A549 (cell line): ENCODE measurements around the gene RPGR. TPM values are rescaled to one million over a fixed set of nuclear protein-coding genes. Genes with fewer than 3 reads are reported as not detected.

Experiments used
- ATAC-seq, 2 experiments: fragments of 200-7000 bp in 1 of 2; fragments of >200 bp in 1 of 2; cut with Nextera tagmentation in 1 of 2; cut with Tn5 transposase in 1 of 2; 3 replicates each; pipeline versions ENCODE4 v1.8.0 to v1.9.1; 2018 to 2020; ENCODE audit warnings: mild to moderate bottlenecking in 1 of 2, moderate library complexity in 1 of 2
- CTCF ChIA-PET: fragments of 300-600 bp; sonication (Branson Sonifier 250); formaldehyde crosslinking; extraction: SDS; loops from one replicate; lab custom pipeline; 2021; ENCODE audit warnings: antibody characterized with exemption, inconsistent platforms; lab: Yijun Ruan, JAX
- POLR2A ChIA-PET: fragments of 350-600 bp; formaldehyde crosslinking; extraction: SDS; loops from one replicate; lab custom pipeline; 2021; ENCODE audit warnings: antibody characterized with exemption, inconsistent platforms; lab: Yijun Ruan, JAX
- DNase-seq, 2 experiments: peaks; one replicate each; pipeline versions ENCODE4 v3.0.0 to v3.0.0-alpha.2; 2011 to 2016; ENCODE audit warnings: low read depth in 1 of 2, low spot score in 1 of 2
- FAIRE-seq: peaks from 2 replicates; lab custom pipeline; 2011; peaks lifted over from hg19 to GRCh38; lab: Jason Lieb, UNC
- H3K27ac ChIP-seq, 2 experiments: fragments of >200 bp; sonication (Bioruptor Twin); formaldehyde crosslinking; 3 replicates each; pipeline ENCODE4 v1.5.1; 2016 to 2017
- H3K4me1 ChIP-seq: fragments of >200 bp; sonication (Bioruptor Twin); formaldehyde crosslinking; 3 replicates; pipeline ENCODE4 v1.6.1; 2016
- H3K4me2 ChIP-seq: fragments of >200 bp; sonication (Bioruptor Twin); formaldehyde crosslinking; 3 replicates; pipeline ENCODE4 v1.6.1; 2016
- H3K4me3 ChIP-seq: fragments of >200 bp; sonication (Bioruptor Twin); formaldehyde crosslinking; 3 replicates; pipeline ENCODE4 v1.5.1; 2016
- H3K9me3 ChIP-seq: fragments of >200 bp; sonication (Bioruptor Twin); formaldehyde crosslinking; 3 replicates; pipeline ENCODE4 v1.6.1; 2016
- CBX2 ChIP-seq: fragments of 200-600 bp; sonication (generic); IDR thresholded peaks from 2 replicates; pipeline ENCODE4 v1.6.1; 2016; ENCODE audit warnings: low read depth, mild to moderate bottlenecking, borderline replicate concordance
- CBX8 ChIP-seq: fragments of 200-600 bp; sonication (generic); IDR thresholded peaks from 2 replicates; pipeline ENCODE4 v1.6.1; 2016
- CHD2 ChIP-seq: fragments of 150-350 bp; IDR thresholded peaks from 2 replicates; pipeline ENCODE4 v1.6.1; 2014; ENCODE audit warnings: low read length; ENCODE audit not compliant: partially characterized antibody
- FOXS1 ChIP-seq: fragments of 250-450 bp; sonication (Bioruptor Pico); IDR thresholded peaks from 2 replicates; pipeline ENCODE4 v1.5.0; 2020; ENCODE audit warnings: mild to moderate bottlenecking, moderate library complexity
- HOXB13 ChIP-seq: fragments of 250-450 bp; sonication (Bioruptor Pico); IDR thresholded peaks from 2 replicates; pipeline ENCODE4 v1.5.0; 2020; ENCODE audit warnings: low read depth, mild to moderate bottlenecking, moderate library complexity
- KDM1A ChIP-seq: fragments of 200-600 bp; sonication (generic); IDR thresholded peaks from 2 replicates; pipeline ENCODE4 v1.6.1; 2016; ENCODE audit warnings: low read depth, mild to moderate bottlenecking
- MAZ ChIP-seq: fragments of 150-350 bp; IDR thresholded peaks from 2 replicates; pipeline ENCODE4 v1.6.1; 2014; ENCODE audit warnings: antibody characterized with exemption, low read depth, low read length, borderline replicate concordance
- NPAS2 ChIP-seq: fragments of 250-450 bp; sonication (Bioruptor Pico); IDR thresholded peaks from 2 replicates; pipeline ENCODE4 v1.8.0; 2022; ENCODE audit warnings: mild to moderate bottlenecking, moderate library complexity, borderline replicate concordance
- NR3C1 ChIP-seq: fragments of >200 bp; sonication (Bioruptor Twin); formaldehyde crosslinking; IDR thresholded peaks from 3 replicates; pipeline ENCODE4 v1.6.1; 2017
- PHF8 ChIP-seq: fragments of 200-600 bp; sonication (generic); IDR thresholded peaks from 2 replicates; pipeline ENCODE4 v1.6.1; 2016; ENCODE audit warnings: low read depth, mild to moderate bottlenecking, antibody characterized with exemption, moderate library complexity, borderline replicate concordance
- RAD21 ChIP-seq, 2 experiments: fragments of >200 bp in 1 of 2; sonication (Bioruptor Twin) in 1 of 2; formaldehyde crosslinking in 1 of 2; IDR thresholded peaks in 1 of 2; conservative IDR thresholded peaks in 1 of 2; 2 replicates in 1 of 2; 3 replicates in 1 of 2; pipeline ENCODE4 v1.6.1; 2012 to 2018; ENCODE audit warnings: inconsistent platforms in 1 of 2
- RCOR1 ChIP-seq: fragments of 150-350 bp; IDR thresholded peaks from 2 replicates; pipeline ENCODE4 v1.6.1; 2014; ENCODE audit warnings: antibody characterized with exemption, low read length, low read depth
- SMC3 ChIP-seq: fragments of >200 bp; sonication (Bioruptor Twin); formaldehyde crosslinking; IDR thresholded peaks from 3 replicates; pipeline ENCODE4 v1.6.1; 2018; ENCODE audit warnings: inconsistent platforms
- ZSCAN20 ChIP-seq: fragments of 250-450 bp; sonication (Bioruptor Pico); IDR thresholded peaks from 2 replicates; pipeline ENCODE4 v1.8.0; 2022; ENCODE audit warnings: mild to moderate bottlenecking, moderate library complexity
- WGBS: methylation state at CpG from one replicate; pipeline ENCODE4 v1.1.6; 2017; ENCODE audit errors: missing lambda C conversion rate; 5-methylcytosine and 5-hydroxymethylcytosine counted together
- polyA plus RNA-seq, 4 experiments: library from polyadenylated mRNA; depleted of rRNA in 3 of 4; stranded (reverse); fragments of >200 nt; fragmentation: RNase III in 1 of 4; extraction: RNeasy Plus Mini Kit Qiagen cat#74134 plus additional on column Dnase treatment in 1 of 4; gene quantifications; 2 replicates in 3 of 4; 3 replicates in 1 of 4; pipeline ENCODE4 v1.2.3, GENCODE V29; 2011 to 2017
- TF ChIP-seq, protein P1 (sequence below): fragments of 200-600 bp; sonication (generic); IDR thresholded peaks from 2 replicates; pipeline ENCODE4 v1.6.1; 2016; ENCODE audit warnings: antibody characterized with exemption, mild to moderate bottlenecking, moderate library complexity
- TF ChIP-seq, protein P2 (sequence below): IDR thresholded peaks from 2 replicates; pipeline ENCODE4 v1.6.1; 2012; ENCODE audit warnings: low read depth, borderline replicate concordance
- TF ChIP-seq, protein P3 (sequence below): fragments of 250-450 bp; sonication (Bioruptor Pico); IDR thresholded peaks from 2 replicates; pipeline ENCODE4 v1.5.0; 2020; ENCODE audit warnings: low read depth, mild to moderate bottlenecking, moderate library complexity
- TF ChIP-seq, protein P4 (sequence below): fragments of 150-350 bp; IDR thresholded peaks from 2 replicates; pipeline ENCODE4 v1.6.1; 2014; ENCODE audit warnings: low read depth, mild to moderate bottlenecking, low read length
- TF ChIP-seq, protein P5 (sequence below): fragments of 250-450 bp; sonication (Bioruptor Pico); IDR thresholded peaks from 2 replicates; pipeline ENCODE4 v1.5.0; 2021; ENCODE audit warnings: mild to moderate bottlenecking, moderate library complexity, borderline replicate concordance

The RPGR gene
- polyA plus RNA-seq, 2 of the 4 experiments (the other 2 are of a cell fraction), result 8.1 to 10.5 TPM

DNA sequence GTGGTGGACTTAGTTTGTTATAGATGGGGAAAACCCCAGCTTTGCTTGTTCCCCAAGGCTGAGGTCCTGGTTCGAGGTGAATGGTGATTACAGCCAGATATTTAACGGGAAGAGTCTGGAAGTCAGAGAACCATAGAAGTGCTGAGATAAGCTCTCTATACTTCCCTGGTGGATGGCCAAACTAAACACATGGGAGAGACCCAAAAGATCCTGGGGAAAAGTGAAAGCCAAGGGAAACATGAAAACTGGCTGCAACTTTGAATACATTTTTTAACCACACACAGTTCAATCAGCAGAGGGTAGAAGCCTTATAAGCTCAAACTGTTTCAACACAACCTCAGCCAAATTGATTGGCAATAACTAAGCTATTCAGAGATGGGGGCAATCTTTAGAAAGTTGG, 77.3 kb downstream of the RPGR start:
- DNase-seq (no peak), ATAC-seq (no peak), FAIRE-seq (no peak)
- no peak overlapping the region for H3K4me2 ChIP-seq
- no peaks in the 10 kb centered on the region for H3K9me3 ChIP-seq
- no peak overlapping the region for H3K4me3 ChIP-seq
- CTCF ChIA-PET, result interaction anchor here (2.3 kb wide), 1 partner anchor 78 kb away, joined by 7 read pairs; the partner anchor contains the start of gene RPGR
- WGBS, result 16% methylated on average over 2 of the region's 2 CpGs
- TF ChIP-seq ZSCAN20 (CRISPR knock-in tag), result no peak
- POLR2A ChIA-PET, result no interaction called here
- no peaks in the 10 kb centered on the region for H3K4me1 ChIP-seq
- H3K27ac ChIP-seq, result no peak overlapping the region

DNA sequence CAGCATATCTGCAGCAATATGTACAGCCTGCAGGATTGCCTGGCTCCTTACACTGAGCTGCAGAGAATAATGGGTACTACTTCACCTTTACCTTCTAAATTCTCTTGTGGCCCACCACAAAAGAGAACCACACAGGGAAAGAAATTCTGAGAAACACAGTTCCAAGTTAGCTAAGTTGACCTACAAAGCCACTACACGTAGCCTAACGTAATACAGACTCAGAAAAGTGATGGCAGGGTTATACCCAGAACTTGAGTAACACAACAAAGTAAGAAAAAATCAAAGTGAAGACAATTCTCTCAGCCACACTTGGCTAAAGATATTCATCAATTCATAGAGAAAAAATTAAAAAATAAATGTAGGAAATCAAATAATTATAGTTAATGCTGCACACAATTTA, 80.3 kb downstream of the RPGR start:
- DNase-seq, result no peak
- ChIA-PET CTCF (interaction anchor here (0.7 kb wide), 1 partner anchor 464 kb away, joined by 3 read pairs; no protein-coding TSS in a partner anchor), POLR2A (no interaction called here)
- H3K4me1 ChIP-seq, result no peaks in the 10 kb centered on the region
- ATAC-seq, result no peak
- no peak overlapping the region for H3K4me2 ChIP-seq
- H3K27ac ChIP-seq, result no peak overlapping the region
- peak; percentile 68 for FAIRE-seq
- 78% methylated on average over 2 of the region's 2 CpGs for WGBS
- TF ChIP-seq RCOR1 (no peak), CBX2 (no peak), HOXB13 (CRISPR knock-in tag) (no peak), SMC3 (no peak), CBX8 (no peak)
- TF ChIP-seq, protein P1, sequence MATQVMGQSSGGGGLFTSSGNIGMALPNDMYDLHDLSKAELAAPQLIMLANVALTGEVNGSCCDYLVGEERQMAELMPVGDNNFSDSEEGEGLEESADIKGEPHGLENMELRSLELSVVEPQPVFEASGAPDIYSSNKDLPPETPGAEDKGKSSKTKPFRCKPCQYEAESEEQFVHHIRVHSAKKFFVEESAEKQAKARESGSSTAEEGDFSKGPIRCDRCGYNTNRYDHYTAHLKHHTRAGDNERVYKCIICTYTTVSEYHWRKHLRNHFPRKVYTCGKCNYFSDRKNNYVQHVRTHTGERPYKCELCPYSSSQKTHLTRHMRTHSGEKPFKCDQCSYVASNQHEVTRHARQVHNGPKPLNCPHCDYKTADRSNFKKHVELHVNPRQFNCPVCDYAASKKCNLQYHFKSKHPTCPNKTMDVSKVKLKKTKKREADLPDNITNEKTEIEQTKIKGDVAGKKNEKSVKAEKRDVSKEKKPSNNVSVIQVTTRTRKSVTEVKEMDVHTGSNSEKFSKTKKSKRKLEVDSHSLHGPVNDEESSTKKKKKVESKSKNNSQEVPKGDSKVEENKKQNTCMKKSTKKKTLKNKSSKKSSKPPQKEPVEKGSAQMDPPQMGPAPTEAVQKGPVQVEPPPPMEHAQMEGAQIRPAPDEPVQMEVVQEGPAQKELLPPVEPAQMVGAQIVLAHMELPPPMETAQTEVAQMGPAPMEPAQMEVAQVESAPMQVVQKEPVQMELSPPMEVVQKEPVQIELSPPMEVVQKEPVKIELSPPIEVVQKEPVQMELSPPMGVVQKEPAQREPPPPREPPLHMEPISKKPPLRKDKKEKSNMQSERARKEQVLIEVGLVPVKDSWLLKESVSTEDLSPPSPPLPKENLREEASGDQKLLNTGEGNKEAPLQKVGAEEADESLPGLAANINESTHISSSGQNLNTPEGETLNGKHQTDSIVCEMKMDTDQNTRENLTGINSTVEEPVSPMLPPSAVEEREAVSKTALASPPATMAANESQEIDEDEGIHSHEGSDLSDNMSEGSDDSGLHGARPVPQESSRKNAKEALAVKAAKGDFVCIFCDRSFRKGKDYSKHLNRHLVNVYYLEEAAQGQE, result no peak
- TF ChIP-seq, protein P2, sequence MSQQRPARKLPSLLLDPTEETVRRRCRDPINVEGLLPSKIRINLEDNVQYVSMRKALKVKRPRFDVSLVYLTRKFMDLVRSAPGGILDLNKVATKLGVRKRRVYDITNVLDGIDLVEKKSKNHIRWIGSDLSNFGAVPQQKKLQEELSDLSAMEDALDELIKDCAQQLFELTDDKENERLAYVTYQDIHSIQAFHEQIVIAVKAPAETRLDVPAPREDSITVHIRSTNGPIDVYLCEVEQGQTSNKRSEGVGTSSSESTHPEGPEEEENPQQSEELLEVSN, result no peak
- H3K4me3 ChIP-seq, result no peak overlapping the region
- no peaks in the 10 kb centered on the region for H3K9me3 ChIP-seq

DNA sequence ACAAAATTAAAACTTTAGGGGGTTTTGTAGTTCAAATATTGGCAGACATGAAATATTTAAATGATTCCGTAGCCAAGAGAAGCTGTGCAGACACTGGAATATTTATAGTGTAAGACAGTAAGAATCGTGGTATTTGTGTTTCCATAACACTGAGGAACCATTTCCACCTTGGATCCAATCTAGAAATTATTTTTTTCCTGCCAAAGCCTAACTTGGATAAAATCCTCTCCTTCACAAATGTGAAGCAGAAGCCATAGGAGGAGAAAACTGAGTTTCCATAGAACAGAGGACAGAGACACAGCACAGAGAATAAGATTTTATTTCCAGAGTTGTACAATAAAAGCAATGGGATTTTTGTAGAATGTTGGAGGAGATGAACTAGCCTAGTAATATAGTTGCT, 86.8 kb downstream of the RPGR start:
- no peak for TF ChIP-seq KDM1A
- TF ChIP-seq CHD2, result no peak
- TF ChIP-seq PHF8, result no peak
- TF ChIP-seq, protein P3, sequence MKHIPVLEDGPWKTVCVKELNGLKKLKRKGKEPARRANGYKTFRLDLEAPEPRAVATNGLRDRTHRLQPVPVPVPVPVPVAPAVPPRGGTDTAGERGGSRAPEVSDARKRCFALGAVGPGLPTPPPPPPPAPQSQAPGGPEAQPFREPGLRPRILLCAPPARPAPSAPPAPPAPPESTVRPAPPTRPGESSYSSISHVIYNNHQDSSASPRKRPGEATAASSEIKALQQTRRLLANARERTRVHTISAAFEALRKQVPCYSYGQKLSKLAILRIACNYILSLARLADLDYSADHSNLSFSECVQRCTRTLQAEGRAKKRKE (CRISPR knock-in tag), result no peak
- no peak for TF ChIP-seq RAD21 (conservative IDR thresholded peaks at IDR 0.05 in 1 of 2, IDR thresholded peaks at IDR 0.05 in 1 of 2)
- TF ChIP-seq, protein P4, sequence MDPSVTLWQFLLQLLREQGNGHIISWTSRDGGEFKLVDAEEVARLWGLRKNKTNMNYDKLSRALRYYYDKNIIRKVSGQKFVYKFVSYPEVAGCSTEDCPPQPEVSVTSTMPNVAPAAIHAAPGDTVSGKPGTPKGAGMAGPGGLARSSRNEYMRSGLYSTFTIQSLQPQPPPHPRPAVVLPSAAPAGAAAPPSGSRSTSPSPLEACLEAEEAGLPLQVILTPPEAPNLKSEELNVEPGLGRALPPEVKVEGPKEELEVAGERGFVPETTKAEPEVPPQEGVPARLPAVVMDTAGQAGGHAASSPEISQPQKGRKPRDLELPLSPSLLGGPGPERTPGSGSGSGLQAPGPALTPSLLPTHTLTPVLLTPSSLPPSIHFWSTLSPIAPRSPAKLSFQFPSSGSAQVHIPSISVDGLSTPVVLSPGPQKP, result no peak
- TF ChIP-seq NR3C1, result no peak
- TF ChIP-seq NPAS2 (CRISPR knock-in tag), result no peak
- TF ChIP-seq FOXS1 (CRISPR knock-in tag), result no peak
- no peak for TF ChIP-seq MAZ
- TF ChIP-seq, protein P5, sequence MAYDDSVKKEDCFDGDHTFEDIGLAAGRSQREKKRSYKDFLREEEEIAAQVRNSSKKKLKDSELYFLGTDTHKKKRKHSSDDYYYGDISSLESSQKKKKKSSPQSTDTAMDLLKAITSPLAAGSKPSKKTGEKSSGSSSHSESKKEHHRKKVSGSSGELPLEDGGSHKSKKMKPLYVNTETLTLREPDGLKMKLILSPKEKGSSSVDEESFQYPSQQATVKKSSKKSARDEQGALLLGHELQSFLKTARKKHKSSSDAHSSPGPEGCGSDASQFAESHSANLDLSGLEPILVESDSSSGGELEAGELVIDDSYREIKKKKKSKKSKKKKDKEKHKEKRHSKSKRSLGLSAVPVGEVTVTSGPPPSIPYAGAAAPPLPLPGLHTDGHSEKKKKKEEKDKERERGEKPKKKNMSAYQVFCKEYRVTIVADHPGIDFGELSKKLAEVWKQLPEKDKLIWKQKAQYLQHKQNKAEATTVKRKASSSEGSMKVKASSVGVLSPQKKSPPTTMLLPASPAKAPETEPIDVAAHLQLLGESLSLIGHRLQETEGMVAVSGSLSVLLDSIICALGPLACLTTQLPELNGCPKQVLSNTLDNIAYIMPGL (CRISPR knock-in tag), result no peak
- TF ChIP-seq, all 56 proteins: peak for 0
- POLR2A ChIA-PET, result no interaction called here
- no peak overlapping the region for H3K27ac ChIP-seq
- no peak for ATAC-seq
- FAIRE-seq, result no peak
- DNase-seq, result no peak
- H3K4me1 ChIP-seq, result no peaks in the 10 kb centered on the region
- 43% methylated on average over 2 of the region's 2 CpGs for WGBS
- CTCF ChIA-PET, result no interaction called here
- no peak overlapping the region for H3K4me3 ChIP-seq
- H3K9me3 ChIP-seq, result no peaks in the 10 kb centered on the region
- H3K4me2 ChIP-seq, result no peak overlapping the region
